Measurements from ENCODE around the gene DOCK1.

DOCK1 gene

DNA sequence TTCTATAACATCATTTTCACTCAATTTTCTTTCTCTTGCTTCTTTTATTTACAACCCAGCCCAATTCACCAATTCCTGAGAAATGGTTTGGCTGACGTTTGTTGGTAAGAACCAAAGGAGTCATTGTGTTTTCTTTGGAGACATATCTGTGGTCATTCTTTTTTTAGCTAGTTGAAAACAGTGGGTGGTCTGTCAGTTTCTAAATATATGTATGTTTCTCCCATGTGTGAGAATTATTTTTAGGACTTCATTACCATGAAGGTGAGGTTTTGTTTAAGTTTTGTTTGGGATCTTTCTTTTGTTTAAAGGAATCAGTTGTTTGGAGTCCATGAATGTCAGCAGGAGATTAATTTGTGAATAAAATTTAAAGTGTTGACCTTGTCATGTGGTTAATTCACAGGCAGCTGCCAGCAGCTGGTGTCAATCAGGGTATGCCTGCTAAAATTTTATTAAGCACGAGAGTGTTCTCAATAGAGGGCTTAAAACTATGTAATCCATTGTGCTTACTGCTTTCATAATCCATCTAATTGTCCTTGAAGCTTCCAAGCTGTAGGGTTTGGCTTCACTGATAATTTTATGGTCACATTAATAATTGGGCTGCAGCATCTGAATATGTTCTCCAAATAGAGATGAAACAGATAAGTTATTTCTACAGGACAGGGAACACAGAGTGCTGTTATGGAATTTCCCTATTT is 252.4 kb downstream of the DOCK1 start:
- no peak for DNase-seq (ENCODE audit: low read depth)
- no peak overlapping the region for H3K4me3 ChIP-seq (ENCODE audit: low read length)
- no peak for TF ChIP-seq CTCF (IDR thresholded peaks at IDR 0.05; ENCODE audit: insufficient read depth, low read depth, low read length, missing control alignments)

- no peak overlapping the region for H3K4me3 ChIP-seq (ENCODE audit: low read length)
- TF ChIP-seq CTCF (IDR thresholded peaks at IDR 0.05; ENCODE audit: insufficient read depth, low read depth, low read length, missing control alignments): no peak
- no peak for DNase-seq (ENCODE audit: low read depth)
Measured at GRCh38 chr10:127158662-127159061, 253.4 kb downstream of the DOCK1 start.

- no peak for DNase-seq (ENCODE audit: low read depth)
- no peak overlapping the region for H3K4me3 ChIP-seq (ENCODE audit: low read length)
- TF ChIP-seq CTCF (IDR thresholded peaks at IDR 0.05; ENCODE audit: insufficient read depth, low read depth, low read length, missing control alignments): no peak
Measured at GRCh38 chr10:127159648-127160245, 254.5 kb downstream of the DOCK1 start.

GRCh38 chr10:127161482-127161881 is 256.3 kb downstream of the DOCK1 start:
- DNase-seq (ENCODE audit: low read depth): no peak
- H3K4me3 ChIP-seq (ENCODE audit: low read length): no peak overlapping the region
- no peak for TF ChIP-seq CTCF (IDR thresholded peaks at IDR 0.05; ENCODE audit: insufficient read depth, low read depth, low read length, missing control alignments)

DNA sequence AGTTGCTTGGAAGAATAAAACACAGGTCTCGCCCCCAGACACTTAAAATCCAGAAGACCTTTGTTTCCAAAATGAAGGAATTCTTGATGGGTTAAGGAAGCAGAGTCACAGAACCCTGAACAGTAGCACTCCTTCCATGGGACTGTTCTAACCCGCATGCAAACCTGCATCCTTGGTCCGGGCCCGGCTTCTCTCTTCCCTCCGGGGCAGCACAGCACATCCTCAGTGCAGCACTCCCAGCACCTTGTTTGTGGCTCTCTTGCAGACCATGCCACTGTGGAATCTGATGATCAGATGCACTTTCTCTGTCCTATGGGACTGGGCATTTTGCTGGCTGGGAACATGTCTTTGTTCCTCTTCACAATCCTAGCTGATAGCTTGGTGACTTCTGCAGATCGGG is 257.6 kb downstream of the DOCK1 start:
- DNase-seq (ENCODE audit: low read depth): no peak
- no peak for TF ChIP-seq CTCF (IDR thresholded peaks at IDR 0.05; ENCODE audit: insufficient read depth, low read depth, low read length, missing control alignments)
- H3K4me3 ChIP-seq (ENCODE audit: low read length): no peak overlapping the region

DNA sequence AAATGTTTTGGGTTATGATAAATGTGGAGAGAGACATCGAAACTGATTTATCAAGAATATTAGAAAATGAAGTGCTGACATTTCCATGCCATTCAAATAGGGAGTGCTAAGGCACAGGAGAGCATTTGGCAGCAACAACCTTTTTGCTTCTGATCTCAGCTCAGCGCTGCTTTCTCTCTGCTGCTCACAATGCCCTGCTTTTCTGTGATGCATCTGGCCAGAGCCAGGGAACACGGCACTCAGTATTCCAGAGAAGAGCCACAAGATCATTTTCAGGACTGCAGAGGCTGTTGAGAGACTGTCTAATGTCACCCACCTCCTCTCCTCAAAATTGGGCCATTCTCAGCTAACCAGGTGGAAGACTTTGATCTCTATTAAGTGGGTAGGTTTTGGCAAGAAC is 263.0 kb downstream of the DOCK1 start:
- no peak for DNase-seq (ENCODE audit: low read depth)
- no peak overlapping the region for H3K4me3 ChIP-seq (ENCODE audit: low read length)
- TF ChIP-seq CTCF (IDR thresholded peaks at IDR 0.05; ENCODE audit: insufficient read depth, low read depth, low read length, missing control alignments): no peak

GRCh38 chr10:127174866-127175265 is 269.6 kb downstream of the DOCK1 start:
- no peak for DNase-seq (ENCODE audit: low read depth)
- H3K4me3 ChIP-seq (ENCODE audit: low read length): no peak overlapping the region
- no peak for TF ChIP-seq CTCF (IDR thresholded peaks at IDR 0.05; ENCODE audit: insufficient read depth, low read depth, low read length, missing control alignments)

All from epithelial cell of esophagus (primary cell).